Astrocyte of the cerebellum (primary cell): ENCODE data around the gene EHBP1.

Experiments used
- DNase-seq: peaks from one replicate; pipeline ENCODE4 v3.0.0-alpha.2; 2011; ENCODE audit warnings: low read depth
- H3K4me3 ChIP-seq: 2 replicates; pipeline ENCODE4 v1.5.1; 2011; ENCODE audit warnings: mild to moderate bottlenecking, low read depth, low read length, moderate library complexity
- in situ Hi-C: cut with HindIII; loops from 2 replicates; pipeline ENCODE4 v1.10.0; 2017; ENCODE audit warnings: low sequenced_read_pairs
- TF ChIP-seq, protein P1 (sequence below): IDR thresholded peaks from 2 replicates; pipeline ENCODE4 v1.5.1; 2012; ENCODE audit warnings: low read length, low read depth, moderate library complexity, mild to moderate bottlenecking; ENCODE audit errors: missing control alignments

EHBP1 gene

DNA sequence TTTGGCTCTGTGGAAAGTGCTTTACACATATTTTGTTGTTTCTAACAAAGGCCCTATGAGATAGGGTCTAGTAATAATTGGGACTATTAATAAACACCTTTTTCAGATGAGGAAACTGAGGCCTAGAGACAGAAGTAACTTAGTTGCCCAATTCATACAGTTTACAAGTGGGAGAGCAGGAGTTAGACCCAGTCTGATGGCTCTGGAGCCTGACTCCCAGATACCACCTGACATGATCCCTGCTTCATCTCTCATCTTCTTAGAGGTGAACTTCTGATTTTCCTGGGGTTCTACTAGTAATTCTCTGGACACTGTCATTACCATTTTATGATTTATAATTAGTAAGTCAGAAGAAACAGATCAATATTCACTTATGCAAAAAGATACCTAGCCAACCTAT lies 296.1 kb downstream of the EHBP1 start:
- no peak overlapping the region for H3K4me3 ChIP-seq
- in situ Hi-C loops: no loop called here
- TF ChIP-seq, protein P1, sequence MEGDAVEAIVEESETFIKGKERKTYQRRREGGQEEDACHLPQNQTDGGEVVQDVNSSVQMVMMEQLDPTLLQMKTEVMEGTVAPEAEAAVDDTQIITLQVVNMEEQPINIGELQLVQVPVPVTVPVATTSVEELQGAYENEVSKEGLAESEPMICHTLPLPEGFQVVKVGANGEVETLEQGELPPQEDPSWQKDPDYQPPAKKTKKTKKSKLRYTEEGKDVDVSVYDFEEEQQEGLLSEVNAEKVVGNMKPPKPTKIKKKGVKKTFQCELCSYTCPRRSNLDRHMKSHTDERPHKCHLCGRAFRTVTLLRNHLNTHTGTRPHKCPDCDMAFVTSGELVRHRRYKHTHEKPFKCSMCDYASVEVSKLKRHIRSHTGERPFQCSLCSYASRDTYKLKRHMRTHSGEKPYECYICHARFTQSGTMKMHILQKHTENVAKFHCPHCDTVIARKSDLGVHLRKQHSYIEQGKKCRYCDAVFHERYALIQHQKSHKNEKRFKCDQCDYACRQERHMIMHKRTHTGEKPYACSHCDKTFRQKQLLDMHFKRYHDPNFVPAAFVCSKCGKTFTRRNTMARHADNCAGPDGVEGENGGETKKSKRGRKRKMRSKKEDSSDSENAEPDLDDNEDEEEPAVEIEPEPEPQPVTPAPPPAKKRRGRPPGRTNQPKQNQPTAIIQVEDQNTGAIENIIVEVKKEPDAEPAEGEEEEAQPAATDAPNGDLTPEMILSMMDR: no peak
- DNase-seq: no peak

DNA sequence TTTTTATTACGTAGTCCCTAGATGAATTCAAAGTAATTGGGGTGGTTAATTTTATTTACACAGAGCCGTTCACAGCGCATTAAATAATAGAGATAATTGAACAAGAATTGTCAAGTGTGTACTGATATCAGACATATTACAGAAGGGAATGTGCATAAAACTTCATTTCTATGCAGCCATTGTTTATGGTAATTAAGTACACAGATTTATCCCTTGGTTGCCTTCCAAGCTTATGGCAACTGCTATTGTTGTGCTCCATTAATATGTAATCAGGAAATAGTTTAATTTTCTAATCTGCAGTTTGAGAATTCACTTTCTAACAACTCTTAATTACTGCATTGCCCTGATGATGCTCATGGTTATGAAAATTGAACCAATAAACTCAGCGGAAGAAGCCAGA lies 297.8 kb downstream of the EHBP1 start:
- in situ Hi-C loops: no loop called here
- TF ChIP-seq, protein P1: no peak
- DNase-seq: no peak
- H3K4me3 ChIP-seq: no peak overlapping the region

DNA sequence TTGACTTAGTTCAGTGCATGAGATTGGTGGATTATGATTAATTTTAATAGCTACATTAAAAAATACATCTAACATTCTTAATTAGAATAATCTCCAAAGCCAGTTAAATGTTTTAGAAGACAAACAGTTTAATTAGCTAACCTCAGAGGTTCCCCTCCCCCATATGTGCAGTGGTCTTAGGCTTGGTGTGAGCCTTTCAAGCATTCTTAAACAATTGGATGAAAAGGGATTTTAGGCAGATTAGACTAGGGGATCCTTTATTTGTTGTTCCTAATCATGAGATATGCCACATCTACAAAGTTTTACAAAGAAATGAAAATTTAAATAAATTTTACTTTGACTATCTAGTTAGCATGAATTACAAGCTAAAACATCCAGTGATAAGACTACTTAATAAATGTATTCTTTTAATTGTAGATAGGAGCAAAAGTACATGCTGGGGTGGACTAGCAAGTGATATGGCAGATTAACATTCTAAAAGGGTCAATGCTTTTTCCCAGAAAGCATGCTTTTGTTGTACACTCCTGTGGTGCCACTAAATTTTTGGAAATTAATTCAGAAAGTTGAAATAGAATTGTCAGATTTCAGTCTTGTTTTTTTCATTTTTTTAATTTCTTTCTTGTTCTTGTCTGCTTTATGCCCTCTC lies 302.4 kb downstream of the EHBP1 start:
- no peak for DNase-seq
- TF ChIP-seq, protein P1: no peak
- in situ Hi-C loops: no loop called here
- H3K4me3 ChIP-seq: no peak overlapping the region

DNA sequence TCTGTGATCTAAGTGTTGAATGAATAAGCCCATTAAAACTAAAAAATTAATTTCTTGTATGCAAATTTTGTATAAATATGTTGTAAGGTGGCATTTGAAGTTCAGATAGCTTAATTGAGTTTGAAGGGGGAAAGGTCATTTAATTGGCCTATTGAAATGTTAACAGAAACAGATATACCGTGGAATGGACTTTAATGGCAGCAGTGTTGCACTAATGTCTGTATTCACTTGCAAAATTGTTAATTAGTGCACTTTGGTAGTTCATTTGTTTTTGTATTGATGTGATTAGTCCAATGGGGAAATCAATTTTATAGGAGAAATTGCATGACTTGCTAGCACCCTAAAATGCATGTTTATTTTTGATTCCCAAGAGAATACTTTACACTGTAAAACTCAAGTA lies 303.3 kb downstream of the EHBP1 start:
- in situ Hi-C loops: no loop called here
- TF ChIP-seq, protein P1: no peak
- DNase-seq: no peak
- H3K4me3 ChIP-seq: no peak overlapping the region

DNA sequence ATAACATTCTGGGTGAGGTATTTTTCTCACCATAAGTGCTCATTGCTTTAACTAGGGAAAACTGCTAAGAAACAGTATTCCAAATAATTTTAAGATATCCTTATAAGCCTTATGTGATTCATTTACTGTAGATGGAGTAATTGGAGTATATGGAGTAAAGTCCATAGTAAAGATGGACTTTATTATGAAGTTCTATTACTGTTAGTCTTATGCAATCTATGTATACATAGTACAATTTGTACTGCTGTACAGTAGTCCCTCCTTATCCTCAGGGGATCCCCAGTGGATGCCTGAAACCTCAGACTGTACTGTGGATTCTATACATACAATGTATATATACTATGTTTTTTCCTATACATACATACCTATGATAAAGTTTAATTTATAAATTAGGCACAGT lies 304.0 kb downstream of the EHBP1 start:
- DNase-seq: no peak
- in situ Hi-C loops: no loop called here
- TF ChIP-seq, protein P1: no peak
- H3K4me3 ChIP-seq: no peak overlapping the region

DNA sequence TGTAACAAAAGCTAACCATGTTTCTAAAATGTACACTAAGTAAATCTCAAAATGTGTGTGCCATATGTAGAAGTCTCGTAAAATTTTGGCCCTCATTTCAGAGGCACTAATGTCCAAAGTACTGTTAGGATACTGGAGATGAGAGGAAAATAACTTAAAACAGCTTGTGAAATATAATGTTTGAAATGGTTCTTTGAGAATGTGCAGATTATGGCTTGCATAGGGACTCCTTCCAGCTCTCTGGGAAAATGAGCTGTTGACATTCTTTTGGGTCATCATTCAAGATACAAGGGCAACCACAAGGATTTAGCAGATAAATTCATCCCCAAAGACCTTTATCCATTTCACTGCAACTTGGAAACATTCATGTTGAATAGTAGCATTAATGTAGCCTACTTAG lies 307.0 kb downstream of the EHBP1 start:
- no peak for DNase-seq

More for the DNA sequence above, 307.0 kb downstream of the EHBP1 start:
- TF ChIP-seq, protein P1: no peak
- in situ Hi-C loops: no loop called here
- H3K4me3 ChIP-seq: no peak overlapping the region
